BJ (cell line): ENCODE measurements around the gene SLC16A5. TPM values are rescaled to one million over a fixed set of nuclear protein-coding genes. Genes with fewer than 3 reads are reported as not detected.

Experiments
- CTCF ChIA-PET: fragments of 350-600 bp; formaldehyde crosslinking; extraction: SDS; loops from one replicate; lab custom pipeline; 2021; ENCODE audit warnings: antibody characterized with exemption, inconsistent platforms; lab: Yijun Ruan, JAX
- POLR2A ChIA-PET: fragments of 300-600 bp; sonication (Branson Sonifier 250); formaldehyde crosslinking; extraction: SDS; loops from one replicate; lab custom pipeline; 2021; ENCODE audit warnings: antibody characterized with exemption; lab: Charles Lee
- DNase-seq: peaks from one replicate; pipeline ENCODE4 v3.0.0-alpha.2; 2011; ENCODE audit warnings: low read depth
- H3K27me3 ChIP-seq: 2 replicates; pipeline ENCODE4 v1.6.0; 2011; ENCODE audit warnings: low read length; ENCODE audit not compliant: control insufficient read depth, insufficient read depth
- H3K36me3 ChIP-seq: 2 replicates; pipeline ENCODE4 v1.5.1; 2011; ENCODE audit warnings: low read length; ENCODE audit not compliant: control insufficient read depth, insufficient read depth
- H3K4me3 ChIP-seq: 2 replicates; pipeline ENCODE4 v1.5.1; 2011; ENCODE audit warnings: low read depth, mild to moderate bottlenecking, control low read depth, low read length
- CTCF ChIP-seq: IDR thresholded peaks from 2 replicates; pipeline ENCODE4 v1.5.1; 2011; ENCODE audit warnings: low read depth, mild to moderate bottlenecking, control low read depth, inconsistent platforms, low read length, moderate library complexity; ENCODE audit not compliant: insufficient read depth
- polyA plus RNA-seq: library from polyadenylated mRNA; depleted of rRNA; stranded (reverse); fragments of >200 nt; gene quantifications from 2 replicates; pipeline ENCODE4 v1.2.3, GENCODE V29; 2011

The SLC16A5 gene
- polyA plus RNA-seq, 1 experiment, result 18.3 TPM

- ChIA-PET POLR2A (interaction anchor here (0.5 to 0.6 kb wide), 2 partner anchors 32 to 117 kb away, joined by 3 to 4 read pairs; no protein-coding TSS in a partner anchor), CTCF (interaction anchor here (0.6 to 4.7 kb wide), 29 partner anchors 9 to 169 kb away, joined by 3 to 47 read pairs (median 4); partner anchors contain the start of genes MIF4GD, NT5C and SLC16A5)
- no peaks in the 10 kb centered on the region for H3K27me3 ChIP-seq
- no peak for DNase-seq
- TF ChIP-seq CTCF, result peak; percentile 77
- peaks cover 12% of the 10 kb centered on the region for H3K36me3 ChIP-seq
- H3K4me3 ChIP-seq, result no peak overlapping the region
Observed at GRCh38 chr17:75105126-75106080, 17.6 kb downstream of the SLC16A5 start.

- TF ChIP-seq CTCF, result no peak
- DNase-seq, result no peak
- CTCF ChIA-PET, result interaction anchor here (0.7 to 0.9 kb wide), 2 partner anchors 38 to 163 kb away, joined by 3 read pairs; no protein-coding TSS in a partner anchor
- H3K27me3 ChIP-seq, result no peaks in the 10 kb centered on the region
- POLR2A ChIA-PET, result no interaction called here
- H3K4me3 ChIP-seq, result no peak overlapping the region
- peaks cover 8% of the 10 kb centered on the region for H3K36me3 ChIP-seq
Observed at GRCh38 chr17:75108193-75108592, 20.4 kb downstream of the SLC16A5 start.

- CTCF ChIA-PET, result interaction anchor here (1.0 to 7.0 kb wide), 4 partner anchors 22 to 92 kb away, joined by 3 to 77 read pairs (median 10); partner anchors contain the start of gene NT5C
- Histone ChIP-seq H3K4me3 (peak overlapping the region; percentile 90), H3K36me3 (peaks cover 4% of the 10 kb centered on the region), H3K27me3 (no peaks in the 10 kb centered on the region)
- TF ChIP-seq CTCF, result no peak
- POLR2A ChIA-PET, result no interaction called here
- DNase-seq, result no peak
Observed at GRCh38 chr17:75109046-75109406, 21.3 kb downstream of the SLC16A5 start.

GRCh38 chr17:75109407-75110233 lies 21.9 kb downstream of the SLC16A5 start, which contains the start of gene ARMC7:
Gene ARMC7, plus strand, starts transcription at chr17:75109969. Its CDS starts 320 bp downstream, at chr17:75110289.
- TF ChIP-seq CTCF, result no peak
- peaks cover 3% of the 10 kb centered on the region for H3K36me3 ChIP-seq
- POLR2A ChIA-PET, result no interaction called here

More at GRCh38 chr17:75109407-75110233, 21.9 kb downstream of the SLC16A5 start, which contains the start of gene ARMC7:
- CTCF ChIA-PET, result interaction anchor here (1.0 to 7.0 kb wide), 5 partner anchors 22 to 91 kb away, joined by 3 to 77 read pairs (median 7); partner anchors contain the start of gene NT5C
- Histone ChIP-seq H3K27me3 (no peaks in the 10 kb centered on the region), H3K4me3 (peak within 1 kb of the TSS; percentile 90)
- DNase-seq, result peak; percentile 38
